Thyroid gland (tissue), 4 donors: ENCODE results near the gene TMEM191C. TPM values are rescaled to one million over a fixed set of nuclear protein-coding genes. Genes with fewer than 3 reads are reported as not detected.
"Not testable (repeated sequence)": the region's sequence is repeated elsewhere in the genome, so short reads cannot be mapped to it uniquely, and the experiment has no call there.

ENCODE experiments used
- DNase-seq, 2 donors: peaks; one replicate each; pipeline ENCODE4 v3.0.0-alpha.2; 2019
- H3K27ac ChIP-seq, 3 donors: fragments of 200-600 bp; sonication (generic); 1 replicate in 2 of 3; 2 replicates in 1 of 3; pipeline ENCODE4 v1.5.1; 2016 to 2019; ENCODE audit warnings: mild to moderate bottlenecking in 1 of 3, moderate library complexity in 1 of 3
- H3K27me3 ChIP-seq: fragments of 200-600 bp; sonication (generic); one replicate; pipeline ENCODE4 v1.5.1; 2019
- H3K36me3 ChIP-seq, 2 donors: fragments of 200-600 bp; sonication (generic); one replicate each; pipeline ENCODE4 v1.5.1; 2016 to 2019
- H3K4me1 ChIP-seq, 2 donors: fragments of 200-600 bp; sonication (generic); one replicate each; pipeline ENCODE4 v1.5.1; 2017 to 2019
- H3K4me3 ChIP-seq, 3 donors: fragments of 200-600 bp; sonication (generic); replicated peaks in 1 of 3; 1 replicate in 2 of 3; 2 replicates in 1 of 3; pipeline ENCODE4 v1.5.1; 2016; ENCODE audit warnings: mild to moderate bottlenecking in 1 of 3
- H3K9me3 ChIP-seq: fragments of 200-600 bp; sonication (generic); one replicate; pipeline ENCODE4 v1.5.1; 2017
- CTCF ChIP-seq, 6 experiments: fragments of 200-600 bp in 3 of 6; fragments of 450-650 bp in 3 of 6; sonication (generic) in 3 of 6; IDR thresholded peaks; one replicate each; pipeline ENCODE4 v1.5.1; 2016 to 2019; ENCODE audit warnings: antibody characterized with exemption in 6 of 6, mild to moderate bottlenecking in 2 of 6, inconsistent platforms in 1 of 6, moderate library complexity in 1 of 6
- POLR2A ChIP-seq, 2 donors: fragments of 450-650 bp; IDR thresholded peaks; one replicate each; pipeline ENCODE4 v1.6.1; 2017; ENCODE audit warnings: antibody characterized with exemption in 2 of 2, mild to moderate bottlenecking in 2 of 2, moderate library complexity in 1 of 2
- WGBS, 2 donors: methylation state at CpG; one replicate each; pipeline ENCODE4 v1.1.5; 2017; 5-methylcytosine and 5-hydroxymethylcytosine counted together
- intact Hi-C: fragments of 100-400 bp; cut with DNase I; formaldehyde crosslinking; loops from one replicate; pipeline ENCODE4 v1.15.1; 2023
- total RNA-seq, 4 donors: library from RNA; depleted of rRNA; stranded (reverse); fragments of >200 nt; gene quantifications; one replicate each; pipeline ENCODE4 v1.2.3, GENCODE V29; 2016

The TMEM191C gene
- total RNA-seq, 4 donors from 2014 or later: 0.20 to 3.9 (median 0.91) TPM

GRCh38 chr22:21451545-21452520 is 15.4 kb upstream of the TMEM191C start:
- intact Hi-C loops: no loop called here
- Histone ChIP-seq H3K27ac (no peak overlapping the region), H3K4me3 (no peak overlapping the region), H3K27me3 (no peaks in the 10 kb centered on the region), H3K4me1 (peaks cover 19 to 29% of the 10 kb centered on the region in 2 donors), H3K9me3 (no peaks in the 10 kb centered on the region), H3K36me3 (peaks cover 0 to 1% of the 10 kb centered on the region in 2 donors)
- DNase-seq: no peak
- TF ChIP-seq POLR2A (IDR thresholded peaks at IDR 0.05) (no peak), CTCF (IDR thresholded peaks at IDR 0.05) (no peak)
- WGBS, 2 donors: 70 to 82% methylated on average over 7 of the region's 7 CpGs

DNA sequence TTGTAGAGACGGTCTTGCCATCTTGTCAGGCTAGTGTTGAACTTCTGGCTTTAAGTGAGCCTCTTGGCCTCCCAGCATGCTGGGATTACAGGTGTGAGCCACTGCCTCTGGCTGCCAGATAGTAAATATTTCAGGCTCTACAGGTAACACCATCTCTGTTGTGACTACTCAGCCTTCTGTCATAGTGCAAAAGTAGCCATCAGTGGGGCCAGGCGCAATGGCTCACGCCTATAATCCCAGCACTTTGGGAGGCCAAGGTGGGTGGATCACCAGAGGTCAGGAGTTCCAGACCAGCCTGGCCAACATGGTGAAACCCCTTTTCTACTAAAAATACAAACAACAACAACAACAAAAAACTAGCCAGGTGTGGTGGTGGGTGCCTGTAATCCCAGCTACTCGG is 14.5 kb upstream of the TMEM191C start:
- peaks cover 19 to 34% of the 10 kb centered on the region in 2 donors for H3K4me1 ChIP-seq
- H3K27ac ChIP-seq, H3K36me3 ChIP-seq, H3K27me3 ChIP-seq, H3K9me3 ChIP-seq, DNase-seq, H3K4me3 ChIP-seq, intact Hi-C loops: not testable (repeated sequence)
- WGBS, 2 donors: 94 to 98% methylated on average over 4 of the region's 4 CpGs

- H3K4me3 ChIP-seq, H3K9me3 ChIP-seq, H3K36me3 ChIP-seq, DNase-seq, intact Hi-C loops, H3K27ac ChIP-seq, H3K27me3 ChIP-seq: not testable (repeated sequence)
- 90 to 92% methylated on average over 9 of the region's 9 CpGs for WGBS, 2 donors
- H3K4me1 ChIP-seq: peaks cover 0 to 13% of the 10 kb centered on the region in 2 donors
Measured at GRCh38 chr22:21454998-21455333, 12.2 kb upstream of the TMEM191C start.

DNA sequence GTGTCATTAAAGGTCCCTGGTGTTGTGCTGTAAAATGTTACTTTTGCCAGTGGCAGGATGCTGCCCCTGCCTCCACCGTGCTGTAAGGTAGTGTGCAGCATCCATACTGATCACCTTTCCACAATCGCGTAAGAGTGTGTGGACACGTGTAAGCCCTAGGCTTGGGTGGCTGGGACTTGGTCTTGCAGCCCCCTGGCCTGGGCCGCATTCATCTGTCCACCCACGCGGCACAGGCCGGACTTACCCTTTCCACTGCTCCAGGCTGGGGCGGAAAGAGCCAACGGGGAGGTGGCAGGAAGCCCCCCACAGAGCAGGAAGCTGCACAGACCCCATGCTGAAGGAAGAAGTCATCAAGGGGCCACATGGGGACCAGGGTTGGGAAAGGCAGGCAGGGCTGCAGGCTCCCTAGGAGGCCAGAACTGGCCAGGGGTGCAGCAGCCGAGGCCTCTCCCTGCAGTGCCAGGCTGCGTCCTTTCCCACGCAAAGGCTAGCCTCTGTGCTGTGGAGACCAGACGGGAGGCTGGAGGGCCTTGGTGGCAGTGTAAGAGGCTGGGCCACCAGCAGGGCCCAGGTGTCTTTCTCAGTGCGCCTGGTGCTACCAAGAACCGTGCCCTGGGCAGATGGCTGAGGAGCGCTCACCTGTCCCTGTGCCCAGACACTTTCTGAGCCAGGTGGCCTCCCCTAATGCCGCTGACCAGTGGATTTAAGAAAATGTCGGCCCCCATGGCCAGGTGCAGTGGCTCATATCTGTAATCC is 11.7 kb upstream of the TMEM191C start:
- DNase-seq: no peak
- Histone ChIP-seq H3K36me3 (no peaks in the 10 kb centered on the region), H3K9me3 (no peaks in the 10 kb centered on the region), H3K4me1 (peaks cover 0 to 13% of the 10 kb centered on the region in 2 donors), H3K4me3 (no peak overlapping the region), H3K27ac (peak overlapping the region; percentile 43 to 84 (median 52)), H3K27me3 (no peaks in the 10 kb centered on the region)
- intact Hi-C loops: no loop called here
- WGBS, 2 donors: 85 to 86% methylated on average over 9 to 13 of the region's 19 CpGs
- no peak for TF ChIP-seq CTCF (IDR thresholded peaks at IDR 0.05)
- TF ChIP-seq POLR2A (IDR thresholded peaks at IDR 0.05): no peak

GRCh38 chr22:21457023-21457787 is 10.0 kb upstream of the TMEM191C start:
- Histone ChIP-seq H3K9me3 (no peaks in the 10 kb centered on the region), H3K36me3 (no peaks in the 10 kb centered on the region), H3K4me3 (no peak overlapping the region), H3K4me1 (peaks cover 0 to 13% of the 10 kb centered on the region in 2 donors), H3K27me3 (no peaks in the 10 kb centered on the region), H3K27ac (no peak overlapping the region)
- 88 to 89% methylated on average over 19 of the region's 19 CpGs for WGBS, 2 donors
- no peak for DNase-seq
- intact Hi-C loops: no loop called here
- no peak for TF ChIP-seq CTCF (IDR thresholded peaks at IDR 0.05)
- no peak for TF ChIP-seq POLR2A (IDR thresholded peaks at IDR 0.05)

- H3K4me1 ChIP-seq, H3K4me3 ChIP-seq, H3K27me3 ChIP-seq, H3K36me3 ChIP-seq, H3K9me3 ChIP-seq, H3K27ac ChIP-seq, DNase-seq, intact Hi-C loops: not testable (repeated sequence)
- WGBS, 2 donors: 80% methylated on average over 1 of the region's 4 CpGs; no CpG with 5 or more reads in 1 of the 2 donors
Measured at GRCh38 chr22:21462672-21463071, 4.5 kb upstream of the TMEM191C start.

GRCh38 chr22:21468194-21469096 is 1.3 kb downstream of the TMEM191C start:
- peak; percentile 93 to 95 for DNase-seq
- H3K4me1 ChIP-seq, H3K27me3 ChIP-seq, H3K27ac ChIP-seq, intact Hi-C loops, H3K36me3 ChIP-seq, H3K9me3 ChIP-seq: not testable (repeated sequence)
- H3K4me3 ChIP-seq: peak overlapping the region in 1 of 3 donors; percentile 21
- WGBS, 2 donors: no CpG with 5 or more reads among the region's 60 CpGs
